IMR-90 (cell line): Measurements from ENCODE around the gene TBC1D9B. TPM values are rescaled to one million over a fixed set of nuclear protein-coding genes. Genes with fewer than 3 reads are reported as not detected.

Experiments used
- ATAC-seq: fragments of 200-7000 bp; cut with Tn5 transposase; 2 replicates; pipeline ENCODE4 v1.9.1; 2020; ENCODE audit warnings: low read depth, mild to moderate bottlenecking, moderate library complexity
- BruUV-seq: library from RNA; stranded (reverse); fragments of 400-500 nt; replicated peaks from 2 replicates; lab custom pipeline; 2021; lab: Mats Ljungman, UMichigan
- CTCF ChIA-PET: fragments of 300-600 bp; formaldehyde crosslinking; extraction: SDS; loops from one replicate; lab custom pipeline; 2021; ENCODE audit warnings: antibody characterized with exemption; lab: Yijun Ruan, JAX
- POLR2A ChIA-PET: fragments of 300-600 bp; sonication (Branson Sonifier 250); formaldehyde crosslinking; loops from one replicate; lab custom pipeline; 2022; ENCODE audit warnings: antibody characterized with exemption; ENCODE audit not compliant: unreplicated experiment; lab: Charles Lee
- DNase-seq: peaks from one replicate; pipeline ENCODE4 v3.0.0; 2013
- H2AFZ ChIP-seq: replicated peaks from 2 replicates; pipeline ENCODE3; 2013; ENCODE audit warnings: low read length, mild to moderate bottlenecking; ENCODE audit not compliant: poor library complexity
- H2AK5ac ChIP-seq: 2 replicates; pipeline ENCODE4 v1.6.1; 2013; ENCODE audit warnings: low read depth, low read length, inconsistent platforms
- H2AK9ac ChIP-seq: replicated peaks from 2 replicates; pipeline ENCODE3; 2013; ENCODE audit warnings: mild to moderate bottlenecking, low read depth, low read length, moderate library complexity; ENCODE audit not compliant: poor library complexity
- H2BK120ac ChIP-seq: 2 replicates; pipeline ENCODE4 v1.6.1; 2013; ENCODE audit warnings: low read depth, low read length, inconsistent platforms
- H2BK15ac ChIP-seq: 3 replicates; pipeline ENCODE4 v1.6.1; 2013; ENCODE audit warnings: low read depth, low read length, inconsistent platforms
- H2BK20ac ChIP-seq: 2 replicates; pipeline ENCODE4 v1.6.1; 2013; ENCODE audit warnings: low read depth, mild to moderate bottlenecking, inconsistent platforms, low read length, moderate library complexity
- H2BK5ac ChIP-seq: 2 replicates; pipeline ENCODE4 v1.6.1; 2013; ENCODE audit warnings: mild to moderate bottlenecking, low read depth, low read length, inconsistent platforms; ENCODE audit not compliant: poor library complexity, severe bottlenecking
- H3K14ac ChIP-seq: replicated peaks from 2 replicates; pipeline ENCODE4 v1.6.1; 2013; ENCODE audit warnings: low read depth, low read length, inconsistent platforms
- H3K18ac ChIP-seq: 2 replicates; pipeline ENCODE4 v1.6.1; 2013; ENCODE audit warnings: low read depth, low read length, control low read depth
- H3K23ac ChIP-seq: 2 replicates; pipeline ENCODE4 v1.6.1; 2013; ENCODE audit warnings: low read depth, low read length, inconsistent platforms
- H3K27ac ChIP-seq: 2 replicates; pipeline ENCODE4 v1.5.1; 2013; ENCODE audit warnings: mild to moderate bottlenecking, control low read depth, low read length; ENCODE audit not compliant: insufficient read depth
- H3K27me3 ChIP-seq: 2 replicates; pipeline ENCODE4 v1.6.1; 2013; ENCODE audit warnings: low read length; ENCODE audit not compliant: control insufficient read depth, insufficient read depth
- H3K36me3 ChIP-seq: 2 replicates; pipeline ENCODE4 v1.6.1; 2013; ENCODE audit warnings: low read length, mixed read lengths; ENCODE audit not compliant: control insufficient read depth, insufficient read depth
- H3K4ac ChIP-seq: 2 replicates; pipeline ENCODE4 v1.6.1; 2013; ENCODE audit warnings: low read depth, low read length, inconsistent platforms
- H3K4me1 ChIP-seq: 2 replicates; pipeline ENCODE4 v1.6.1; 2013; ENCODE audit warnings: low read length, mixed read lengths; ENCODE audit not compliant: control insufficient read depth, insufficient read depth
- H3K4me2 ChIP-seq: 2 replicates; pipeline ENCODE4 v1.6.1; 2013; ENCODE audit warnings: low read depth, mild to moderate bottlenecking, control low read depth, low read length, moderate library complexity
- H3K4me3 ChIP-seq: 2 replicates; pipeline ENCODE4 v1.5.1; 2013; ENCODE audit warnings: low read depth, mild to moderate bottlenecking, control low read depth, low read length, moderate library complexity; ENCODE audit not compliant: insufficient read depth
- H3K56ac ChIP-seq: 2 replicates; pipeline ENCODE4 v1.6.1; 2013; ENCODE audit warnings: low read length, inconsistent platforms; ENCODE audit not compliant: insufficient read depth; ENCODE audit errors: extremely low read depth
- H3K79me1 ChIP-seq, 2 experiments: 2 replicates each; pipeline ENCODE4 v1.6.1; 2013; ENCODE audit warnings: low read length in 2 of 2, inconsistent platforms in 1 of 2, low read depth in 1 of 2
- H3K9ac ChIP-seq: 2 replicates; pipeline ENCODE4 v1.6.1; 2013; ENCODE audit warnings: low read depth, low read length, control low read depth
- H3K9me1 ChIP-seq: 2 replicates; pipeline ENCODE4 v1.6.1; 2013; ENCODE audit warnings: low read length, inconsistent platforms; ENCODE audit not compliant: insufficient read depth
- H3K9me3 ChIP-seq: 2 replicates; pipeline ENCODE4 v1.6.1; 2013; ENCODE audit warnings: low read length; ENCODE audit not compliant: control insufficient read depth, insufficient read depth
- H4K20me1 ChIP-seq: 2 replicates; pipeline ENCODE4 v1.6.1; 2013; ENCODE audit warnings: low read length, inconsistent platforms; ENCODE audit not compliant: insufficient read depth
- H4K5ac ChIP-seq: 2 replicates; pipeline ENCODE4 v1.6.1; 2013; ENCODE audit warnings: mild to moderate bottlenecking, low read depth, low read length, control low read depth
- H4K8ac ChIP-seq, 2 experiments: 2 replicates each; pipeline ENCODE4 v1.6.1; 2013; ENCODE audit warnings: low read depth in 2 of 2, low read length in 2 of 2, control low read depth in 1 of 2, inconsistent platforms in 1 of 2
- H4K91ac ChIP-seq: 2 replicates; pipeline ENCODE4 v1.6.1; 2013; ENCODE audit warnings: low read depth, low read length, inconsistent platforms; ENCODE audit not compliant: insufficient read depth
- BHLHE40 ChIP-seq: fragments of 150-350 bp; IDR thresholded peaks from 2 replicates; pipeline ENCODE4 v1.6.1; 2016; ENCODE audit warnings: mild to moderate bottlenecking, low read depth, low read length
- CEBPB ChIP-seq: IDR thresholded peaks from 2 replicates; pipeline ENCODE4 v1.6.1; 2012; ENCODE audit warnings: low read depth, low read length, improper control_type of control experiment
- CHD1 ChIP-seq: IDR thresholded peaks from 2 replicates; pipeline ENCODE4 v1.6.1; 2012; ENCODE audit warnings: low read depth, low read length, improper control_type of control experiment
- FOS ChIP-seq: fragments of 150-350 bp; IDR thresholded peaks from 2 replicates; pipeline ENCODE4 v1.6.1; 2016; ENCODE audit warnings: low read depth, low read length
- MAFK ChIP-seq: IDR thresholded peaks from 2 replicates; pipeline ENCODE4 v1.6.1; 2012; ENCODE audit warnings: low read depth, low read length, improper control_type of control experiment
- MAZ ChIP-seq: IDR thresholded peaks from 2 replicates; pipeline ENCODE4 v1.6.1; 2012; ENCODE audit warnings: low read depth, mild to moderate bottlenecking, low read length, improper control_type of control experiment, moderate library complexity, borderline replicate concordance
- MXI1 ChIP-seq: IDR thresholded peaks from 2 replicates; pipeline ENCODE4 v1.6.1; 2012; ENCODE audit warnings: low read depth, mild to moderate bottlenecking, low read length, moderate library complexity, borderline replicate concordance
- NFE2L2 ChIP-seq: fragments of 150-350 bp; IDR thresholded peaks from 2 replicates; pipeline ENCODE4 v1.6.1; 2016; ENCODE audit warnings: low read depth, mild to moderate bottlenecking, low read length
- POLR2A ChIP-seq: IDR thresholded peaks from 2 replicates; pipeline ENCODE4 v1.6.1; 2012; ENCODE audit warnings: mild to moderate bottlenecking, low read depth, low read length
- RAD21 ChIP-seq: IDR thresholded peaks from 2 replicates; pipeline ENCODE4 v1.6.1; 2012; ENCODE audit warnings: low read length, improper control_type of control experiment
- RCOR1 ChIP-seq: IDR thresholded peaks from 2 replicates; pipeline ENCODE4 v1.6.1; 2012; ENCODE audit warnings: mild to moderate bottlenecking, low read length, improper control_type of control experiment; ENCODE audit not compliant: insufficient replicate concordance
- RFX5 ChIP-seq: IDR thresholded peaks from 2 replicates; pipeline ENCODE4 v1.8.0; 2012; ENCODE audit warnings: low read depth, mild to moderate bottlenecking, low read length, moderate library complexity
- SMC3 ChIP-seq: fragments of 150-350 bp; IDR thresholded peaks from 2 replicates; pipeline ENCODE4 v1.6.1; 2016; ENCODE audit warnings: low read depth, mild to moderate bottlenecking, antibody characterized with exemption, low read length, moderate library complexity
- WGBS, 2 experiments: methylation state at CpG; one replicate each; pipeline versions ENCODE4 v1.1.5 to v1.1.7; 2013; ENCODE audit warnings: missing lambda C conversion rate in 2 of 2; ENCODE audit not compliant: insufficient read length in 1 of 2; ENCODE audit errors: extremely low coverage in 2 of 2; 5-methylcytosine and 5-hydroxymethylcytosine counted together
- dilution Hi-C: fragments of 300-500 bp; cut with HindIII; formaldehyde crosslinking; loops from one replicate; pipeline ENCODE4 v1.14.3; 2018; ENCODE audit warnings: low sequenced_read_pairs; ENCODE audit not compliant: unreplicated experiment
- in situ Hi-C: fragments of 300-500 bp; cut with MboI; formaldehyde crosslinking; loops from 3 replicates; pipeline ENCODE4 v1.14.3; 2019; ENCODE audit warnings: low sequenced_read_pairs, inconsistent platforms, mixed read lengths
- intact Hi-C: fragments of 100-400 bp; cut with micrococcal nuclease; formaldehyde crosslinking; loops from 2 replicates; pipeline ENCODE4 v1.10.0; 2022
- polyA plus RNA-seq, 3 experiments: library from polyadenylated mRNA; depleted of rRNA; stranded (reverse); fragments of >200 nt; gene quantifications; 2 replicates each; pipeline ENCODE4 v1.2.3, GENCODE V29; 2012; ENCODE audit warnings: low replicate concordance in 1 of 3
- total RNA-seq: library from RNA; depleted of rRNA; stranded (reverse); fragments of >200 nt; gene quantifications from 2 replicates; pipeline ENCODE4 v1.2.3, GENCODE V29; 2012
- TF ChIP-seq, protein P1 (sequence below): fragments of 150-350 bp; IDR thresholded peaks from 2 replicates; pipeline ENCODE4 v1.6.1; 2017; ENCODE audit warnings: mild to moderate bottlenecking, antibody characterized with exemption, low read length, low read depth
- TF ChIP-seq, protein P2 (sequence below): conservative IDR thresholded peaks from 2 replicates; pipeline ENCODE4 v1.5.1; 2012; ENCODE audit warnings: mild to moderate bottlenecking, low read depth, low read length, improper control_type of control experiment
- TF ChIP-seq, protein P3 (sequence below): fragments of 150-350 bp; IDR thresholded peaks from 2 replicates; pipeline ENCODE4 v1.6.1; 2016; ENCODE audit warnings: low read depth, mild to moderate bottlenecking, low read length, moderate library complexity, borderline replicate concordance

TBC1D9B gene
- total and polyA plus RNA-seq, 2 of the 4 experiments (the other 2 are of a cell fraction): 58.6 to 78.1 TPM

DNA sequence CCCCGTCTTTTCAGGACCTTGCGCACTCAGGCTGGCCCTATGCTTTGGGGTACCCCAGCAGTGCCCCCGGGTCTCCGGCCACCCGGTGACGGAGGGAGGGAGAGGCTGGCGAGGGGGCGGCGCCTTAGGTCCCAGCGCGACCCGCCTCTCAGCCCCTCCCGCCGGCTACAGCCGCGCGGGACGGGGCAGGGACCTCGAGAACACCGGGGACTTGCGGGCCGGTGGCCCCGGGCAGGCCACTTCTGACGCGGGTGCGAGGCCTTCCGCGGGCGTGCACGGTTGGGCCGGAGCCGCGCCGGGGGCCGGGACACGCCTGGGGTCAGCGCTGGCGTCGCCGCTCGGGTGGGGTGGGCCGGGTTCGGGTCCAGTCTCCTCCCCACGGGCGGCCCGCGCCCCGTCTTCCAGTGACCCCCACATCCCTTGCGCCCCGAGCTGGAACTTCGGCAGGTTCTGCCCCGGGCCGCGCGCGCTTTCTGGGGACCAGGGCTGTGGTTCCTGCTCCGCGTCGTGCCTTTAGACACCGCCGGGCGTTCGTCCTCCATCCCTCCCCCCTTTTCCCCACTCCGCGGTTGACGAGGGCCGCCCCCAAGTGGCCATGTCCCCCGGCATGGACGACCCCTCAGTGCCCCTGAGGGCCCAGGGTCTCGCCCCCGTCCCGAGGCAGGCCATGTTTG is 90.8 kb downstream of the TBC1D9B start:
- no peak for DNase-seq
- no peak overlapping the region for H3K4me2 ChIP-seq
- TF ChIP-seq RCOR1 (no peak), SMC3 (no peak), MAZ (no peak), NFE2L2 (no peak), BHLHE40 (no peak), FOS (no peak), MAFK (no peak), CEBPB (no peak), RFX5 (no peak), RAD21 (no peak), CHD1 (no peak), POLR2A (no peak), MXI1 (no peak)
- TF ChIP-seq, protein P1, sequence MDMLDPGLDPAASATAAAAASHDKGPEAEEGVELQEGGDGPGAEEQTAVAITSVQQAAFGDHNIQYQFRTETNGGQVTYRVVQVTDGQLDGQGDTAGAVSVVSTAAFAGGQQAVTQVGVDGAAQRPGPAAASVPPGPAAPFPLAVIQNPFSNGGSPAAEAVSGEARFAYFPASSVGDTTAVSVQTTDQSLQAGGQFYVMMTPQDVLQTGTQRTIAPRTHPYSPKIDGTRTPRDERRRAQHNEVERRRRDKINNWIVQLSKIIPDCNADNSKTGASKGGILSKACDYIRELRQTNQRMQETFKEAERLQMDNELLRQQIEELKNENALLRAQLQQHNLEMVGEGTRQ: no peak
- TF ChIP-seq, protein P2, sequence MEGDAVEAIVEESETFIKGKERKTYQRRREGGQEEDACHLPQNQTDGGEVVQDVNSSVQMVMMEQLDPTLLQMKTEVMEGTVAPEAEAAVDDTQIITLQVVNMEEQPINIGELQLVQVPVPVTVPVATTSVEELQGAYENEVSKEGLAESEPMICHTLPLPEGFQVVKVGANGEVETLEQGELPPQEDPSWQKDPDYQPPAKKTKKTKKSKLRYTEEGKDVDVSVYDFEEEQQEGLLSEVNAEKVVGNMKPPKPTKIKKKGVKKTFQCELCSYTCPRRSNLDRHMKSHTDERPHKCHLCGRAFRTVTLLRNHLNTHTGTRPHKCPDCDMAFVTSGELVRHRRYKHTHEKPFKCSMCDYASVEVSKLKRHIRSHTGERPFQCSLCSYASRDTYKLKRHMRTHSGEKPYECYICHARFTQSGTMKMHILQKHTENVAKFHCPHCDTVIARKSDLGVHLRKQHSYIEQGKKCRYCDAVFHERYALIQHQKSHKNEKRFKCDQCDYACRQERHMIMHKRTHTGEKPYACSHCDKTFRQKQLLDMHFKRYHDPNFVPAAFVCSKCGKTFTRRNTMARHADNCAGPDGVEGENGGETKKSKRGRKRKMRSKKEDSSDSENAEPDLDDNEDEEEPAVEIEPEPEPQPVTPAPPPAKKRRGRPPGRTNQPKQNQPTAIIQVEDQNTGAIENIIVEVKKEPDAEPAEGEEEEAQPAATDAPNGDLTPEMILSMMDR: no peak
- TF ChIP-seq, protein P3, sequence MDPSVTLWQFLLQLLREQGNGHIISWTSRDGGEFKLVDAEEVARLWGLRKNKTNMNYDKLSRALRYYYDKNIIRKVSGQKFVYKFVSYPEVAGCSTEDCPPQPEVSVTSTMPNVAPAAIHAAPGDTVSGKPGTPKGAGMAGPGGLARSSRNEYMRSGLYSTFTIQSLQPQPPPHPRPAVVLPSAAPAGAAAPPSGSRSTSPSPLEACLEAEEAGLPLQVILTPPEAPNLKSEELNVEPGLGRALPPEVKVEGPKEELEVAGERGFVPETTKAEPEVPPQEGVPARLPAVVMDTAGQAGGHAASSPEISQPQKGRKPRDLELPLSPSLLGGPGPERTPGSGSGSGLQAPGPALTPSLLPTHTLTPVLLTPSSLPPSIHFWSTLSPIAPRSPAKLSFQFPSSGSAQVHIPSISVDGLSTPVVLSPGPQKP: no peak
- H4K91ac ChIP-seq: no peak overlapping the region
- in situ Hi-C loops (no loop called here), intact Hi-C loops (no loop called here), dilution Hi-C loops (no loop called here)
- no peak overlapping the region; the same call in 2 of the 3 replicates for H2BK15ac ChIP-seq
- 20% methylated on average over 30 of the region's 72 CpGs; no CpG with 5 or more reads in 1 of the 2 experiments for WGBS, 2 experiments
- H2BK120ac ChIP-seq: no peak overlapping the region
- H3K79me1 ChIP-seq: peaks cover 4 to 23% of the 10 kb centered on the region in 2 experiments
- no peak overlapping the region for H2BK5ac ChIP-seq
- H2BK20ac ChIP-seq: no peak overlapping the region
- no peak overlapping the region for H3K56ac ChIP-seq
- BruUV-seq: no TSS peak
- no peak overlapping the region for H3K14ac ChIP-seq
- no peak overlapping the region for H3K4ac ChIP-seq
- peaks cover 20% of the 10 kb centered on the region for H3K9me1 ChIP-seq
- no peak overlapping the region for H3K23ac ChIP-seq
- no peaks in the 10 kb centered on the region for H3K9me3 ChIP-seq
- H3K18ac ChIP-seq: no peak overlapping the region; the same call in 1 of the 2 replicates
- H3K4me3 ChIP-seq: no peak overlapping the region
- no peak overlapping the region for H4K5ac ChIP-seq
- POLR2A ChIA-PET: no interaction called here
- peak overlapping the region; percentile 2 for H2AK9ac ChIP-seq
- H4K20me1 ChIP-seq: peaks cover 13% of the 10 kb centered on the region
- H3K27ac ChIP-seq: no peak overlapping the region
- no peak overlapping the region for H3K9ac ChIP-seq
- no peak for ATAC-seq
- H3K27me3 ChIP-seq: no peaks in the 10 kb centered on the region
- H2AK5ac ChIP-seq: no peak overlapping the region
- CTCF ChIA-PET: no interaction called here
- H2AFZ ChIP-seq: peak overlapping the region; percentile 5
- H3K4me1 ChIP-seq: peaks cover 21% of the 10 kb centered on the region
- no peak overlapping the region for H4K8ac ChIP-seq
- H3K36me3 ChIP-seq: peaks cover 17% of the 10 kb centered on the region
